Tibial artery (tissue), 4 donors: Measurements from ENCODE around the gene TAGLN3.
"Not testable (repeated sequence)": the region's sequence is repeated elsewhere in the genome, so short reads cannot be mapped to it uniquely, and the experiment has no call there.

Experiments
- DNase-seq, 2 donors: peaks; one replicate each; pipeline ENCODE4 v3.0.0-alpha.2; 2019
- H3K27ac ChIP-seq, 2 donors: fragments of 200-600 bp; sonication (generic) in 1 of 2; 1 replicate in 1 of 2; 2 replicates in 1 of 2; pipeline ENCODE4 v1.5.1; 2018 to 2019; ENCODE audit warnings: mild to moderate bottlenecking in 1 of 2
- H3K27me3 ChIP-seq, 2 donors: fragments of 200-600 bp; sonication (generic) in 1 of 2; one replicate each; pipeline versions ENCODE4 v1.5.1 to v1.6.0; 2016 to 2019
- H3K36me3 ChIP-seq, 3 donors: fragments of 200-600 bp; sonication (generic) in 2 of 3; one replicate each; pipeline ENCODE4 v1.5.1; 2016 to 2019; ENCODE audit warnings: mild to moderate bottlenecking in 2 of 3
- H3K4me1 ChIP-seq, 4 donors: fragments of 200-600 bp; sonication (generic) in 2 of 4; 1 replicate in 3 of 4; 2 replicates in 1 of 4; pipeline ENCODE4 v1.5.1; 2016 to 2019
- H3K4me3 ChIP-seq, 2 donors: fragments of 200-600 bp; sonication (generic) in 1 of 2; 1 replicate in 1 of 2; 2 replicates in 1 of 2; pipeline ENCODE4 v1.5.1; 2018 to 2019; ENCODE audit warnings: mild to moderate bottlenecking in 2 of 2
- H3K9me3 ChIP-seq, 3 donors: fragments of 200-600 bp; sonication (generic) in 1 of 3; one replicate each; pipeline ENCODE4 v1.5.1; 2016 to 2019
- CTCF ChIP-seq, 2 experiments: fragments of 200-600 bp in 1 of 2; fragments of 450-650 bp in 1 of 2; IDR thresholded peaks; one replicate each; pipeline ENCODE4 v1.5.1; 2017 to 2019; ENCODE audit warnings: antibody characterized with exemption in 2 of 2, mild to moderate bottlenecking in 1 of 2, moderate library complexity in 1 of 2
- intact Hi-C: fragments of 100-400 bp; cut with DNase I; formaldehyde crosslinking; loops from one replicate; pipeline ENCODE4 v1.15.0; 2023; ENCODE audit warnings: low total_unique reads

TAGLN3 gene

DNA sequence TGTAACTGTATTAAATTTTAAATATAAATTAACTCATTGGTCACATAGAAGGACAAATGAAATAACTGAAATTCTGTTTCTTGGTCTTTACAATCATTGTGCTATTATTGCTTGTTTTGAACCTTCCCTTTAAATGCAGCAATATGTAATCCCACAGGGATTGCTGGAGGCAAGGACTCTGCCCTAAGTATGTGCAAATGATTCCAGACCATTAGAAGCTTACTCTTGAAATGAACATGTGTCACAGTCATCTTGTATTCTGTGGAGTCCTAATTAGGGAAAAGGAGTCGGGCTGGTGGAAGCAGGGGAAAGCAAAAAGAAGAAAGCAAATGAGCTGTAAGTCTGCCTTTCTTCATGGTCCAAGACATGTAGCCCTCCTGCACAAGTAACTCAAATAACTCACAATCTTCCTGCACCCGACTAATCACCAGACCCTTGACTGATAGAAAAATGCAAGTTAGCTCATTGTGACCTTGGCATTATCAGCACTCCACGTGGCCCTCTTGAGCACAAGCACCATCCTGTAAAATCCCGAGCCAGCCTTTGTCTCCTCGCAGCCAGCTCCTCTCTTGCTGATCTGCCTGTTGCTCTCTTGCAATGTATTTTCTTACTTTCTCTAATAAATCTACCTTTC is 33.5 kb downstream of the TAGLN3 start:
- H3K27me3 ChIP-seq, result no peaks in the 10 kb centered on the region
- no peaks in the 10 kb centered on the region for H3K36me3 ChIP-seq
- no peak for TF ChIP-seq CTCF (IDR thresholded peaks at IDR 0.05)
- intact Hi-C loops, result no loop called here
- no peak overlapping the region for H3K27ac ChIP-seq
- no peaks in the 10 kb centered on the region for H3K9me3 ChIP-seq
- no peaks in the 10 kb centered on the region for H3K4me1 ChIP-seq
- no peak overlapping the region for H3K4me3 ChIP-seq
- DNase-seq, result no peak

DNA sequence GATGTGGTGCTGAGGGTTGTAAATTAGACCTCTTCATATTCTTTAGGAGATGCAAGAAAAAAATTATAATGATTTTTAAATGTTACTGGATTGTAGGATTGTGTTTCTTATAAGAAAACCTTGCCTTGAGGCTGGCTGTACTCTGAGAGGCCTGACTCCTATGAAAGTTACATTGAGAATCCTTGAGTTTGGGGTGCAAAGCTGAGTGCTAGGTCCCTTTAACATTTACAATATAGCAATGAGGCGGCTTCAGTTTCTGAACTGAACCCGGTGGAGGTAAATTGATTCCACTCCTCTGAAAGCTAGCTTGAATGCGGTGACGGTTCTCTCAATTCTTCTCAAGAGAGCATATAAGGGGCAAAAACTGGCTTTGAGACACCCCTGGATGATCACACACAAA is 35.7 kb downstream of the TAGLN3 start, which contains the start of gene TMPRSS7:
Gene TMPRSS7, plus strand, starts transcription at position 301 of the 400 bp plus-strand sequence. CDS start 110 bp downstream, outside the sequence.
- no peak within 1 kb of the TSS for H3K4me3 ChIP-seq
- H3K27ac ChIP-seq, result no peak within 1 kb of the TSS
- no peaks in the 10 kb centered on the region for H3K4me1 ChIP-seq
- no peaks in the 10 kb centered on the region for H3K27me3 ChIP-seq
- intact Hi-C loops, result no loop called here
- no peak for TF ChIP-seq CTCF (IDR thresholded peaks at IDR 0.05)
- no peaks in the 10 kb centered on the region for H3K36me3 ChIP-seq
- no peaks in the 10 kb centered on the region for H3K9me3 ChIP-seq
- no peak for DNase-seq

DNA sequence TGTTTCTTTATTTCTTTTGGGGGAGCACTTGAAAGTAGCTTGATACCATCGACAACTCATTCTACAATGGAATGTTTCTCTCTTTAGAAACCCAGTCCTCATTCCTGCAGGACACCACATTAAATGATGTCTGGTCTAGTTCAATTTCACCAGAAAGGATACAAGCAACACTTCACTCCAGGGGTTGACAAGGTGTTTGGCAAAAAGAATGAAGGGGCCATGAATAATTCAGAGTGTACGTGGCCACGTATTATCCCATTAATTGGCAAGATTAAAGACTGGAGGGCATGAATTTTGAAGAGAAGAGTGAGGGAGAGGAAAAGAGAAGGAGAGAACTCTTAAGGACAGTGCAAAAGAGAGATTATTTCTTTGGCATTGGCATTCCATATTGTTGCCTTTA is 36.5 kb downstream of the TAGLN3 start:
- Histone ChIP-seq H3K4me1 (no peaks in the 10 kb centered on the region), H3K4me3 (no peak overlapping the region), H3K36me3 (no peaks in the 10 kb centered on the region), H3K27me3 (no peaks in the 10 kb centered on the region), H3K9me3 (no peaks in the 10 kb centered on the region), H3K27ac (no peak overlapping the region)
- no peak for TF ChIP-seq CTCF (IDR thresholded peaks at IDR 0.05)
- no peak for DNase-seq
- intact Hi-C loops, result no loop called here

GRCh38 chr3:112037194-112037593 is 38.5 kb downstream of the TAGLN3 start:
- H3K4me3 ChIP-seq, H3K27ac ChIP-seq, H3K9me3 ChIP-seq, H3K27me3 ChIP-seq, H3K36me3 ChIP-seq, DNase-seq, intact Hi-C loops, H3K4me1 ChIP-seq: not testable (repeated sequence)

- no peak overlapping the region for H3K4me3 ChIP-seq
- H3K27ac ChIP-seq, result no peak overlapping the region
- H3K4me1 ChIP-seq, result no peaks in the 10 kb centered on the region
- H3K9me3 ChIP-seq, result no peaks in the 10 kb centered on the region
- DNase-seq, result no peak
- no peaks in the 10 kb centered on the region for H3K36me3 ChIP-seq
- no peaks in the 10 kb centered on the region for H3K27me3 ChIP-seq
- intact Hi-C loops, result no loop called here
- TF ChIP-seq CTCF (IDR thresholded peaks at IDR 0.05), result no peak
Measured at GRCh38 chr3:112038863-112039262, 40.1 kb downstream of the TAGLN3 start.

GRCh38 chr3:112041321-112041720 is 42.6 kb downstream of the TAGLN3 start:
- no peak for TF ChIP-seq CTCF (IDR thresholded peaks at IDR 0.05)

More at GRCh38 chr3:112041321-112041720, 42.6 kb downstream of the TAGLN3 start:
- H3K36me3 ChIP-seq, result no peaks in the 10 kb centered on the region
- H3K9me3 ChIP-seq, result no peaks in the 10 kb centered on the region
- H3K27ac ChIP-seq, result no peak overlapping the region
- no peak for DNase-seq
- no peaks in the 10 kb centered on the region for H3K4me1 ChIP-seq
- H3K27me3 ChIP-seq, result no peaks in the 10 kb centered on the region
- intact Hi-C loops, result no loop called here
- no peak overlapping the region for H3K4me3 ChIP-seq
